HG02642 (cell line): ENCODE results near the gene GBF1.

Source experiments
- ATAC-seq: cut with Tn5 transposase; IDR thresholded peaks from one replicate; pipeline ENCODE4 v1.9.1; 2021; ENCODE audit warnings: mild to moderate bottlenecking; ENCODE audit not compliant: unreplicated experiment, poor library complexity

The GBF1 gene

DNA sequence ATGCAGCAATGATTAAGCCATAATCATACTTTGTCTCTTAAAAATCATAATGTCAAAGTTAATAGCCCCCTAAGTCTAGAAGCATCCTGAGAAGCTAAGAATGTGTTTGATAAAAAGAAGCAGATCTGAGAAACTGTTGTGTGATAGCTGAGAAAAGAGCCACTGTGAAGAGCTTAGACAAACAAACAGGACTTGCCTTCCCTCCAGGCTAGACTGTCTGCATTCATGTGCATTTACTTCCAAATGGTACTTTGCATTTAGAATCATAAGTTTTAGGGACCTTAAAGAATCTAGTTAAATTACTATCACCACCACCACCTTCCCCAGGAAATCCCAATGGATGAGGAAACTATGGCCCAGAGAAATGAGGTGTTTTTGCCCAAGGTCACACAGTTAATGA lies 87.4 kb downstream of the GBF1 start:
- no peak for ATAC-seq

DNA sequence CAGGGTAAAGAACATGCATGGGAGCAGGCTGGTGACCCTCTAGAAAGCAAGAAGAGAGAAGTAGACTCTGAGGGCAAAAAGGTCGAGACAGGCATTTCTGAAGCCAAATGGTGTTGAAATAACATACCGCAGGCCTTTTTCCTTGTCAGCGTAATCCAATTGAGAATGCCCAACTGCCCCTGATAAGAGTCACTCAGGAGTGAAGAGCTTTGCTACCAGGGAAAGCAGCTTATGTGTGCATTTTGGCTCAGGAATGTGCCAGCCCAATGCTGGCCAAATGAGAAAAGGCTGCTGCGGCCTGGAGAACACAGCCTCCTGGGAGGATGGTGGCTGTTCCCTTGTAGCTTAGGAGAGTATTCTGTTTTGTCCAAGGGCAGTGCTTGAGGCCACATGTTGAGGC lies 88.8 kb downstream of the GBF1 start:
- no peak for ATAC-seq

DNA sequence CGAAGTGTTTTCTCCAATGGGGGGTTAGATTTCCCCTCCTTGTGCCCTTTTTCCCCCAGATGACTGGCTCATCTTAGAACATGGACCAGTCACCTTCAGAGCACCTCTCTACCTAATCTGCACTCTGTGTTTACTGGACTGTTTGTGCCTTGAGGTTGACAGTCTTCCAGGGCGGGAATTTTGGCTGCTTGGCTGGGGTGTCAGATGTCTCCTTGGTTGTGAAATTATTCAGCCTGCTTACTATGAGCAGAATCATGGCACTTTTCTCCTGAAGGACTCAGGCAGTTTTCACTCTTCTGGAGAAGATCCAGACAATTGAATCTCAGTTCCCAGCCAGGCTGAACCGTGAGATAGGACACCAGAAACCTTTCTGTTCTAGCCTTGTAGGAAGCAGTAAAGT lies 89.9 kb downstream of the GBF1 start:
- ATAC-seq, result no peak

DNA sequence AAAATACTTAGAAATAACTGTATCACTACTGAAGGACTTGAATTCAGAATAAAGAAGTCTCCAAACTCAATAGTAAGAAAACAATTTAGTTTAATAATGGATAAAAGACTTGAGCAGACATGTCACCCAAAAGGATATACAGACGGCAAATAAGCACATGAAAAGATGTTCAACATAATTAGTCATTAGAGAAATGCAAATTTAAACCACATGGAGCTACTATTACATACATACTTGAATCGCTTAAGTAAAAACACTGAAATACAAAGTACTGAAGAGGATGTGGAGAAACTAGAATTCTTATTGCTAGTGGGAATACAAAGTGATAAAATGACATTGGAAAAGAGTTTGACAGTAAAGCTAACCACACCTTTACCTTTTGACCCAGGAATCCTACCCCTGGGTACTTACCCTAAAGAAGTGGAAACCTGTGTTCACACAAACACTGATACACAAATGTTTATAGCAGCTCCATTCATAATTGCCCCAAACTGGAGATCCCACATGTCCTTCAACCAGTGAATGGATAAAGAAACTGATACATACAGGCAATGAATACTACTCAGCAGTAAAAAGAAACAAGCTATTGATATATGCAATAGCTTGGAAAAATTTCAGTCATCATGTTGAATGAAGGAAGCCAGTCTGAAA lies 95.8 kb downstream of the GBF1 start:
- no peak for ATAC-seq

DNA sequence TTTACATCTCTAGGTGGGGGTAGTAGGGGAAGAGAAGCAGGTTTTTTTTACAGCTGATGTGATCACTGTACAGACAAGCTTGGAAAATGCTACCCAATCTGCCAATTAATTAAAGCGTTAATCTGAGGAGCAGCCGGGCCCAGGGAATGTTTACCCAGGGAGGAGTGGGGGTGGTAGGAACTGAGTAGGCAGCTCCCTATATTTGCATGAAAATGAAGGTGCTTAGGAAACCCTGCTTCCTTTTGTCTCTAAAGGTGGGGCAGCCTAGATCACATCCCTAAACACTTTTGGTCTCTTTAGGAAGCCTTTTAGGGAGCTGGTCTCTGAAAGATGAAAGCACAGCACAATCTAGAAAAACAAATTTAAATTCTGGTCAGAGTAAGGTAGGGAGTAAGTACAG lies 97.1 kb downstream of the GBF1 start:
- ATAC-seq, result no peak

DNA sequence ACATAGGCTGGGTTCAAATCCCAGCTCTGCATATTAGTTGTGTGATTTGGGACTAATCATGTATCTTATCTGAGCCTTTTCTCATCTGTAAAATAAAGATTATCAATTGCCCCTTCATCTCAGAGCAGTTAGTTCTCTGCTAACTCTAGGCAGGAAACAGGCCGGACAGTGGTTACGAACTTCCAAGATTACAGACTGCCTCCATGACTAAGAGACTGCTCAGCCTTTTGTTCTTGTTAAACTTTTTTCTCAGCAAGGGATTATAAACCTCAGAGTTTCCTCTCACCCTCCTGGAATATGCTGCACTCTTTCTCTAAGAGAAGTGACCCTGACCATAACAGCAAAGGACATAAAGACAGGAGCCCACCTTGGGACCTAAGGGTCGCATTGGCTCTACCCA lies 97.6 kb downstream of the GBF1 start:
- ATAC-seq, result no peak

DNA sequence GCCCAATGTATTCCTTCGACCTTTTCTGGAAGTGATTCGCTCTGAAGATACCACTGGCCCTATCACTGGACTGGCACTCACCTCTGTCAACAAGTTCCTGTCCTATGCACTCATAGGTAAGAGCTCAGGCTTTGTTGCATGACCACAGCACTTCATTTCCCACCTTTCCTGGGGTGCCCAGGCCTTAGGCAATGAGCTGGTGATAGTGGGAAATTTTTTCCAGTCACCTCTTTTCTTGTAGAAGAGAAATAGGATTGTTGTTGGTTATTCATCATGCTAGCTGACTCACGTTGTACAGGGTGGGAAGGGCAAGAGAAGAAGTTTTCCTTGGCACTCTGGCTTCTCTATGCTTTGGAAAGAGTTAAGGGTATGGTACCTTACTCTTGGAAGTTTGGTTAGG lies 98.7 kb downstream of the GBF1 start:
- no peak for ATAC-seq

DNA sequence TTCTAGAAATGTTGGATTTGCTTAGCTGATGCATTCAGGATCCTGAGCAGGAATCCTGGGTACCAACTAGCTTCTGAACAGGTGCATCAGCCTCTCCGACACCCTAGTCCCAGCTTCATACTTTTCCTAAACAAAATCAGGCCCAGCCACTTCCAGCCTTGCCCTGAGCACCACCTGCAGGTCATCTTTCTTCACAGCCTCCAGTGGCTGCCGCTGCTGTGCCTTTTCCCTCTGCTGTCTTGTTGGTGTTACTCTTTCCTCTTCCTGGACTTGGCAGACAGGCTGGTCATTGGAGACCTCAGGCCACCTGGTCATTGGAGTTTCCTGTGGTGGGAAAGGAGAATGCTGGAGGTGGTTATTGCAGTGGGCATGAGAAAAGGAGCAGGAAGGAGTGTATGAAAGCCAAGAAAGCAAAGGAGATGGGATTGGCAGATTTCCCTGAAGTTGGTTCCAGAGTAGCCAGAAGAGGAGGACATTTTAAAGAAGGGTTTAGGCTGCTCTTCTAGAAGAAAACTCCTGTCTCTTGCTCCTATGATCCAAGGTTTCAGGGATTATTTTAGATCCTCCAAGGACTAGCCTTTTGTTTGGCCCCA lies 102.0 kb downstream of the GBF1 start:
- no peak for ATAC-seq

DNA sequence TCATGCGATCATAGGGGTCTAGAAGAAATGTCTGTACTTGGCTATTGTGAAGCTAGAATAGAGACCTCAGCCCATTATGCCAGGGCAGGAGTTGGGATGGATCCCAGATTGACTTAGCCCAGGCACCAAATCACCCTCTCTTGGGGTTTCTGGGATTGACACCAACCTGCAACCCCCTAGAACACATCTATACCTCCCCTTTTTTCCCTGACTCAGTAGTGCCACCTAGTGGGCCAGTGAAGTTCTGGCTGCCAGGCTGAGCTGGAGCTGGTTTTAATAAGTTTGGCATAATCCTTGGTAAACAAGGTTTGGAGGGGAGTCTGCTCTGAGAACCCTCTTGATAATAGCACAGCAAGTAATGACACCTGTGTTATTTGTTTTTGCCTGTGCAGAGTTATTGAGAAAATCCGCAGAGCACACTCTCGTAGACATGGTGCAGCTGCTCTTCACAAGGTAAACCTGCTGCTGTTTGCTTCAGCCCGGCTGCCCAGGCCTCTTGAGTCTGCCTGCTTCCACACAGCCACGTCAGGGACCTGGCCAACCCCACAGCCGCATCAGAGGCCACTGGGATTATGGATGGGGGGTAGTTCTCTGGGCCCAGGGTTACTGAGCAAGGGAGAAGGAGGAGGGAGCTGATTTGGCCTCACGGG lies 106.9 kb downstream of the GBF1 start:
- no peak for ATAC-seq

DNA sequence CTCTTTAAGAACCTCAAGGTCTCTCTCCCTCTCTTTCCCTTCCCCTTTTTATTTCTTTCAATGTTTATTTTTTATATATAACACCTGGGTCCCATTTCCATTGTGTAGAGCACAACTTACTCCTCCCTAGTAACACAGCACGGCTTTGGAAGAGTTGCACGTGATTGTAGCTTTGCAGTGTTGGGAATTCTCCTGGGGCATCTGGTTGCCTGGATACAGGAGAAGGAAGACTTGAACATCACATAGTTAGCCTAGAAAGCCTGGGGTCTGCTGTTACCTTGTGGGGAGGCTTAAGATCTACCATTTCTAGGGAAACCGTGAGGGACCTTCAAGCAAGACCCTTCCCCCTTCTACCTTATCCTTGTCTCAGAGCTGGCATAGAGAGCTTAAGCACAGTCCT lies 109.1 kb downstream of the GBF1 start:
- no peak for ATAC-seq

DNA sequence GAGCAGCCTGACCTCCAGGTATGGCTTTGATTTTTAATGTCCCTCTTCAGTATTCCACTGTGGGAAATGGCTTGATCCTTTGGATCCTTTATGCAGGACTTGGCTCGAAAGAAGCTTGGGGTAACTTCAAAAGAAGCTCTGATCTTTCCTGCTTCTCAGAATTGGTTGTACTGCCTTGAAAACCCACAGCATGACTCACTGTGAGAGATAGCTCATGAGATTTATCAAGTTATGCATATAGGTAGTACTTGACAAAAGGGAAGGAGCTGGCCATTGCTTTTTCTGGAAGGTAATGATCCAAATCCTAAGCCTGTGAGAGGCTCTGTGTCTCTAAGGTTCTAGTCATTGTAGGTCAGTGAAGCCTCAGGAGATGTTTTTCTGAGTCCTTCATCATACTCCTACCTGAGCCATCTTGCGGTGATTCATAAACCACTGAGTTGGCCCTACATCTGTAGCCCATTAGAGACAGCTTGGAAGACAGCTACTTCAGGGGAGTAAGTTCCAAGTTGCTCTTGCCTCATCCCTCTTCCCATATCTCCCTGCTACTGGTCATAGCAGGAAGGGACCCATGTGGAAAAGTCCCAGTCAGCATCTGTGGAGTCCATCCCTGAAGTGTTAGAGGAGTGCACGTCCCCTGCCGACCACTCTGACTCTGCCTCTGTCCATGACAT lies 113.5 kb downstream of the GBF1 start:
- ATAC-seq, result no peak

DNA sequence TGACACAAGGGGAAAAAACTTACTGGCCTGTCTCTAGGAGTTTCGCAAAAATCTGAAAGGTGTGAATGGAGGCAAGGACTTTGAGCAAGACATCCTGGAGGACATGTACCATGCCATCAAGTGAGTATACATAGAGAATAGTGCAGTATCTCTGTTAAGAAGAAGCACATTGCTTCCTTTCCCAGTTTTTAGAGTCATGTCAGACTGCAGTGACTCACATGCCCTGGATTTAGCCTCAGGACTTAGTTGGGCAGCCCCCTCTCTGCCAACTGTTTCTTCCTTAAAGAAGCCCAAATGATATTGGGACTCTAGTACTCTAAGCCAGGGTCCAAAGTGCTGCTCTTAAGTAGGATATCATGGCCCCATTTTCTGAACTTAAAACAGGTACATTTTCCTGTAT lies 122.1 kb downstream of the GBF1 start:
- ATAC-seq, result no peak

DNA sequence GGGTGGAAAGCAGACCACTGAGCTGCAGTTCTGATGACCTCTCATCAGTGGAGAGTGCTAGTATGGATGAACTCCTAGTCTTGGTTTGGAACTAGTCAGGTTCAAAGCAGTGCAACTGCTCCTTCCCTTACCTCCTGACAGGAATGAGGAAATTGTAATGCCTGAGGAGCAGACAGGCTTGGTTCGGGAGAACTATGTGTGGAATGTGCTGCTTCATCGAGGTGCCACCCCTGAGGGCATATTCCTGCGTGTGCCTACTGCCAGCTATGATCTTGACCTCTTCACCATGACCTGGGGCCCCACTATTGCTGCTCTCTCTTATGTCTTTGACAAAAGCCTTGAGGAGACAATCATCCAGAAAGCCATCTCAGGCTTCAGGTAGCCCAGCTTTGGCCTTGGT lies 122.7 kb downstream of the GBF1 start:
- ATAC-seq, result no peak

DNA sequence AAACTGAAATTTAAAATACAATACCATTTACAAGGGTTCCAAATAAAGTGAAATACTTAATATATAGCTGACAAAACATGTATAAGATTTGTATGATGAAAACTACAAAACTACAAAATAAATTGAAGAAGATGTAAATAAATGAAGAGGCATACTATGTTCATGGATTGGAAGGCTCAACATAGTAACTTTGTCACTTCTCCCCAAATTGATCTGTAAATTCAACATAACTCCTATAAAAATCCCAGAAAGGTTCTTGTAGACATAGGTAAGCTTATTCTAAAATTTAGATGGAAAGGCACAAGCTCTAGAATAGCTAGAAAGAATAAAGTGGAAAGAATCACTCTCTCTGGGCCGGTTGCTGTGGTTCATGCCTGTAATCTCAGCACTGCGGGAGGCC lies 126.0 kb downstream of the GBF1 start:
- ATAC-seq, result no peak

DNA sequence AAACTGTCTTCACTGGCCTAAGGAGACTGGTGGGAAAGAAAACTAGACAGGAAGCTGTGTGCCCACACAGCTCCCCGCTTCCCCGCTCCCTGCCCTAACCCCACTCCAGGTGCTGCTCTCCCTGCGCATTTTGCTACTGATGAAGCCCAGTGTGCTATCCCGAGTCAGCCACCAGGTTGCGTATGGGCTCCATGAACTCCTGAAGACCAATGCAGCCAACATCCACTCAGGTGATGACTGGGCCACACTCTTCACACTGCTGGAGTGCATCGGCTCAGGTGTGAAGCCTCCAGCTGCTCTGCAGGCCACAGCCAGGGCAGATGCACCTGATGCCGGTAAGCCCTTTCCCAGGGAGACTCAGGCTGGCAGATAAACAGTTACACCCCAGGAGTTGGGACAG lies 129.9 kb downstream of the GBF1 start:
- no peak for ATAC-seq

DNA sequence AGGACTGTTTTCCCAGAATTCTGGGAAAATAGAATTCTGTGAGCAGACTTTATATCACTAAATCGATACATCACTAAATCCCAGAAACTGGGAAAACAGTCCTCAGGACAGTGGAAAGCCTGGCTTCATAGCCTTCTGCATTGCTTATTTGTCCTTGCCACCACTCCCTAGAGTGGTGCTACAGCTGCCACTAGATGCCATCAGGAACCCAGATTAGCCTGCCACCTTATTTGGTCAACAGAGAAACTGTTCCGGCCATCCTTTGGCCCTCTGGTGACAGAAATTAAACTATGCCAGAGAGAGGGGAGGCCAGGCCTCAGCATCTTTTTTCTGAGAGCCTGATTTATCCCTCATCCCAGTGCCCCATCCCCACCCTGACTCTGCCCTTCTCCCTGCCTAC lies 130.5 kb downstream of the GBF1 start:
- ATAC-seq, result no peak

DNA sequence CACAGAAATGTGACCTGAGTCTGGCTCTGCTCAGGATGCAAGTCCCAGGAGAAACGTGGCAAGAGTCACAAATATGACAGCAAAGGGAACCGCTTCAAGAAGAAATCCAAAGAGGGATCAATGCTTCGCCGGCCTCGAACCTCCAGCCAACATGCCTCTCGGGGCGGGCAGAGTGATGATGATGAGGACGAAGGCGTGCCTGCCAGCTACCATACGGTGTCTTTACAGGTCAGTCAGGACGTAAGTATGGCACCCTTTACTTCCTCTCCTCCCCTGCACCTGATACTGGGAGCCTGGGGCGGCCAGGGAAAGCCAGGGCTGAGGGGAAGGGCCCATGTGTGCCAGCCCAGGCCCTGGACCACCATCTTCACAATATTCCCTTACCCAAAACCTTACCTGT lies 131.6 kb downstream of the GBF1 start:
- no peak for ATAC-seq

DNA sequence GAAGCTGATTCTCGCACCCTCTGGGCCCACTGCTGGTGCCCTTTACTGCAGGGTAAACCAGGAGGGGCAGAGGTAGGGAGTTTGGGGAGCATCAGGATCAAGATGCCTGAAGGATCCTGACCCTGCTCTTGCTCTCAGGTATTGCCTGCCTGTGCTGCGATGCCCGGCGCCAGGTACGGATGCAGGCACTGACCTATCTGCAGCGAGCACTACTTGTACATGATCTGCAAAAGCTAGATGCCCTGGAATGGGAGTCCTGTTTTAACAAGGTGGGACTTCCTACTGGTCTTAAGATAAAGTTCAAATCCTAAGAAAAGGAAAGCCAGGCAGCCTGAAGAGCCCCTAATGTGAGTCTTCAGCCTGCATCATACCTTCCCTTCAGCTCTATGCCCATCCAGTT lies 134.1 kb downstream of the GBF1 start:
- no peak for ATAC-seq

DNA sequence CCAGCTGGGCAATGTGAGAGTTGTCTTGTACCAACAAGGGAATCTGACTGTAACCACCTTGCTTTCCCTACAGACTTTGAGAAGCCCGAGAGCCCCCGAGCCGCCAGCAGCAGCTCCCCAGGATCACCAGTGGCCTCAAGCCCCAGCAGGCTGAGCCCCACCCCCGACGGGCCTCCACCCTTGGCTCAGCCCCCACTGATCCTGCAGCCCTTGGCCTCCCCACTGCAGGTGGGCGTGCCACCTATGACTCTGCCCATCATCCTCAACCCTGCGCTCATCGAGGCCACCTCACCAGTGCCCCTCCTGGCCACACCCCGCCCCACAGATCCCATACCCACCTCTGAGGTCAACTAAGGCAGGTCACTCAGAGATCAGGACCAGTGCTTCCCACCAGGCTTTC lies 136.7 kb downstream of the GBF1 start:
- ATAC-seq, result no peak

DNA sequence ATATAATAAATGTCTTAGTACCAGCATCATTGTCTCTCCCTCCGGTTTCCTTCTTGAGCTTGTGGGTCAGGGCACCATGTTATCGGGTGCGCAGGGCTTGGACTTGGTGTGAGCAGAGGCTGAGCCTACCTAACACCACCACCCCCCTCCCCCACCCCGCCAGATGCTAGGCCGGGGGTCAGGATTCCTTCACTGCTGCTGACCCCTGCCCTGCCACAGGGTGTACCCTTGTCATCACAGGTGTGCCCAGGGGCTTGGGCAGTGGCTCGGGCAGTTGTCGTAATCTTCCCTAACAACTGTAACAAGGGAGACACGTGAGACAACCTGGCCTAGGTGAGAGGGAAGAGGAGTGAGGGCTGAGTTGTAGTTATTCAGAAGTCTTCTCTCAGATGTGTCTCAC lies 137.5 kb downstream of the GBF1 start:
- ATAC-seq, result no peak

DNA sequence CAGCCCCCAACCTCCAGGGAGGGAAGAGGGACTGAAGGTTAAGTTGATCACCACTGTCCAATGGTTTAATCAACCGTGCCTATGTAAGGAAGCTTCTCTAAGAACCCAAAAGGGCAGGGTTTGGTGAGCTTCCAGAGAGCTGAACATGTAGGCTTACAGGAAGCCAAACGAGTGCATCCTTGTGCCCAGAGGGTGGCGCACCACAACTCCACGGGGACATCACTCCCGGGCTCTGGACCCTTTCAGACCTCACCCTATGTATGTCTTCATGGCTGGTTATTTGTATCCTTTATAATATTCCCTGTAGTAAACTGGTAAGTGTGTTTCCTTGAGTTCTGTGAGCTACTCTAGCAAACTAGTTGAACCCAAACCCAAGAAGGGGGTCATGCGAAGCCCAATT lies 138.7 kb downstream of the GBF1 start:
- ATAC-seq, result no peak
